SK-N-SH (cell line): Measurements from ENCODE around the gene HASPIN. TPM values are rescaled to one million over a fixed set of nuclear protein-coding genes. Genes with fewer than 3 reads are reported as not detected.

Source experiments
- CTCF ChIA-PET: fragments of 300-600, 350-600 bp; formaldehyde crosslinking; extraction: SDS; loops from one replicate; lab custom pipeline; 2021; lab: Yijun Ruan, JAX
- POLR2A ChIA-PET: fragments of 350-600 bp; sonication (Branson Sonifier 250); formaldehyde crosslinking; extraction: SDS; loops from one replicate; lab custom pipeline; 2020; ENCODE audit warnings: antibody characterized with exemption, inconsistent platforms; lab: Yijun Ruan, JAX
- DNase-seq: peaks from one replicate; pipeline ENCODE4 v3.0.0; 2012
- H2AFZ ChIP-seq: fragments of 200-600 bp; sonication (generic); 2 replicates; pipeline ENCODE4 v1.8.1; 2016; ENCODE audit warnings: antibody characterized with exemption, mild to moderate bottlenecking, low read depth
- H3F3A ChIP-seq: fragments of 200-600 bp; sonication (generic); replicated peaks from 2 replicates; pipeline ENCODE3; 2016; ENCODE audit warnings: antibody characterized with exemption, mild to moderate bottlenecking; ENCODE audit not compliant: insufficient read depth
- H3K27ac ChIP-seq, 2 experiments: fragments of 200-500 bp in 1 of 2; fragments of 200-600 bp in 1 of 2; sonication (Bioruptor generic) in 1 of 2; sonication (generic), shearing (Covaris generic) in 1 of 2; 2 replicates each; pipeline versions ENCODE4 v1.5.1 to v1.6.1; 2014 to 2016; ENCODE audit warnings: low read depth in 2 of 2, inconsistent platforms in 1 of 2, low read length in 1 of 2, mild to moderate bottlenecking in 1 of 2, mixed read lengths in 1 of 2
- H3K27me3 ChIP-seq: fragments of 200-600 bp; sonication (generic), shearing (Covaris generic); 2 replicates; pipeline ENCODE4 v1.6.1; 2016; ENCODE audit warnings: mixed run types; ENCODE audit not compliant: insufficient read depth
- H3K36me3 ChIP-seq, 2 experiments: fragments of 200-500 bp in 1 of 2; fragments of 200-600 bp in 1 of 2; sonication (Bioruptor generic) in 1 of 2; sonication (generic) in 1 of 2; replicated peaks in 1 of 2; 2 replicates each; pipeline versions ENCODE3 to v1.5.1; 2014 to 2016; ENCODE audit warnings: low read length in 1 of 2, mild to moderate bottlenecking in 1 of 2; ENCODE audit not compliant: insufficient read depth in 2 of 2, control insufficient read depth in 1 of 2
- H3K4me1 ChIP-seq, 2 experiments: fragments of 200-500 bp in 1 of 2; fragments of 200-600 bp in 1 of 2; sonication (Bioruptor generic) in 1 of 2; sonication (generic), shearing (Covaris generic) in 1 of 2; 2 replicates each; pipeline versions ENCODE4 v1.5.1 to v1.6.1; 2014 to 2016; ENCODE audit warnings: low read depth in 1 of 2, low read length in 1 of 2, mixed run types in 1 of 2; ENCODE audit not compliant: insufficient read depth in 2 of 2, control insufficient read depth in 1 of 2
- H3K4me2 ChIP-seq: fragments of 200-600 bp; sonication (generic), shearing (Covaris generic); 2 replicates; pipeline ENCODE4 v1.6.1; 2017; ENCODE audit warnings: mixed run types
- H3K4me3 ChIP-seq, 2 experiments: fragments of 200-500 bp in 1 of 2; fragments of 200-600 bp in 1 of 2; sonication (Bioruptor generic) in 1 of 2; sonication (generic), shearing (Covaris generic) in 1 of 2; 2 replicates each; pipeline versions ENCODE4 v1.5.1 to v1.8.1; 2014 to 2016; ENCODE audit warnings: low read depth in 2 of 2, inconsistent platforms in 1 of 2, low read length in 1 of 2, mild to moderate bottlenecking in 1 of 2, mixed read lengths in 1 of 2, moderate library complexity in 1 of 2
- H3K79me2 ChIP-seq: fragments of 200-600 bp; sonication (generic); 2 replicates; pipeline ENCODE4 v1.8.1; 2017; ENCODE audit warnings: mild to moderate bottlenecking; ENCODE audit not compliant: insufficient read depth
- H3K9ac ChIP-seq: fragments of 200-600 bp; sonication (generic); 2 replicates; pipeline ENCODE4 v1.6.1; 2017; ENCODE audit warnings: mixed run types
- H3K9me2 ChIP-seq: fragments of 200-600 bp; sonication (generic); 2 replicates; pipeline ENCODE4 v1.6.1; 2017; ENCODE audit warnings: mixed run types
- H3K9me3 ChIP-seq: fragments of 200-600 bp; sonication (generic); 2 replicates; pipeline ENCODE4 v1.6.1; 2017; ENCODE audit warnings: mixed run types, mild to moderate bottlenecking, moderate library complexity
- H4K20me1 ChIP-seq: fragments of 200-600 bp; sonication (generic); 2 replicates; pipeline ENCODE4 v1.6.1; 2017; ENCODE audit warnings: mild to moderate bottlenecking, mixed run types; ENCODE audit not compliant: insufficient read depth
- CHD2 ChIP-seq: fragments of 150-350 bp; IDR thresholded peaks from 2 replicates; pipeline ENCODE4 v1.6.1; 2018; ENCODE audit warnings: low read length; ENCODE audit not compliant: partially characterized antibody
- ELF1 ChIP-seq: IDR thresholded peaks from 2 replicates; pipeline ENCODE4 v1.4.0; 2012
- EP300 ChIP-seq, 2 experiments: IDR thresholded peaks; 2 replicates each; pipeline versions ENCODE4 v1.4.0 to v1.6.1; 2012; ENCODE audit warnings: borderline replicate concordance in 1 of 2, low read depth in 1 of 2, low read length in 1 of 2
- EZH2phosphoT487 ChIP-seq: fragments of 200-600 bp; sonication (generic); IDR thresholded peaks from 2 replicates; pipeline ENCODE4 v1.6.1; 2017; ENCODE audit warnings: low read depth, mixed run types, mild to moderate bottlenecking, antibody characterized with exemption, moderate library complexity, borderline replicate concordance
- FOXJ3 ChIP-seq: sonication (generic); formaldehyde crosslinking; IDR thresholded peaks from 2 replicates; pipeline ENCODE4 v1.5.1; 2020; ENCODE audit warnings: mild to moderate bottlenecking, missing genetic modification reagents
- FOXM1 ChIP-seq: IDR thresholded peaks from 2 replicates; pipeline ENCODE4 v1.4.0; 2012; ENCODE audit warnings: low read depth, mild to moderate bottlenecking
- GATA2 ChIP-seq: sonication (generic); formaldehyde crosslinking; IDR thresholded peaks from 2 replicates; pipeline ENCODE4 v1.5.0; 2020; ENCODE audit warnings: mild to moderate bottlenecking, missing genetic modification reagents
- MAX ChIP-seq: IDR thresholded peaks from 2 replicates; pipeline ENCODE4 v1.4.0; 2012; ENCODE audit warnings: low read depth
- NFIC ChIP-seq: IDR thresholded peaks from 2 replicates; pipeline ENCODE4 v1.4.0; 2012; ENCODE audit warnings: borderline replicate concordance
- NRF1 ChIP-seq: IDR thresholded peaks from 2 replicates; pipeline ENCODE4 v1.6.1; 2012; ENCODE audit warnings: low read depth, mild to moderate bottlenecking, low read length
- PBX3 ChIP-seq: IDR thresholded peaks from 2 replicates; pipeline ENCODE4; 2012
- POLR2AphosphoS5 ChIP-seq: IDR thresholded peaks from 2 replicates; pipeline ENCODE4 v1.6.1; 2012; ENCODE audit warnings: low read depth, low read length
- RAD21 ChIP-seq: IDR thresholded peaks from 2 replicates; pipeline ENCODE4 v1.6.1; 2012; ENCODE audit warnings: mild to moderate bottlenecking, low read length
- RXRA ChIP-seq: IDR thresholded peaks from 2 replicates; pipeline ENCODE4 v1.4.0; 2012; ENCODE audit warnings: low read depth, mild to moderate bottlenecking, borderline replicate concordance
- SMC3 ChIP-seq: IDR thresholded peaks from 2 replicates; pipeline ENCODE4 v1.6.1; 2012; ENCODE audit warnings: low read depth, low read length, improper control_type of control experiment
- TCF12 ChIP-seq: IDR thresholded peaks from 2 replicates; pipeline ENCODE4 v1.4.0; 2012
- TEAD4 ChIP-seq: IDR thresholded peaks from 2 replicates; pipeline ENCODE4 v1.4.0; 2012; ENCODE audit warnings: mild to moderate bottlenecking, borderline replicate concordance; ENCODE audit not compliant: insufficient read depth
- YY1 ChIP-seq: IDR thresholded peaks from 2 replicates; pipeline ENCODE4 v1.4.0; 2012; ENCODE audit warnings: low read depth, mild to moderate bottlenecking
- WGBS: methylation state at CpG from one replicate; pipeline ENCODE4 v1.1.6; 2017; ENCODE audit warnings: low lambda C conversion rate; 5-methylcytosine and 5-hydroxymethylcytosine counted together
- polyA plus RNA-seq, 3 experiments: library from polyadenylated mRNA; depleted of rRNA; stranded (reverse); fragments of >200 nt; gene quantifications; 2 replicates each; pipeline ENCODE4 v1.2.3, GENCODE V29; 2012
- TF ChIP-seq, protein P1 (sequence below): fragments of 150-350 bp; IDR thresholded peaks from 2 replicates; pipeline ENCODE4 v1.6.1; 2016; ENCODE audit warnings: mild to moderate bottlenecking, low read depth, low read length
- TF ChIP-seq, protein P2 (sequence below): IDR thresholded peaks from 2 replicates; pipeline ENCODE4 v1.6.1; 2012; ENCODE audit warnings: mild to moderate bottlenecking, low read depth, low read length, moderate library complexity

HASPIN gene
- polyA plus RNA-seq, 1 of the 3 experiments (the other 2 are of a cell fraction), result 1.4 TPM

DNA sequence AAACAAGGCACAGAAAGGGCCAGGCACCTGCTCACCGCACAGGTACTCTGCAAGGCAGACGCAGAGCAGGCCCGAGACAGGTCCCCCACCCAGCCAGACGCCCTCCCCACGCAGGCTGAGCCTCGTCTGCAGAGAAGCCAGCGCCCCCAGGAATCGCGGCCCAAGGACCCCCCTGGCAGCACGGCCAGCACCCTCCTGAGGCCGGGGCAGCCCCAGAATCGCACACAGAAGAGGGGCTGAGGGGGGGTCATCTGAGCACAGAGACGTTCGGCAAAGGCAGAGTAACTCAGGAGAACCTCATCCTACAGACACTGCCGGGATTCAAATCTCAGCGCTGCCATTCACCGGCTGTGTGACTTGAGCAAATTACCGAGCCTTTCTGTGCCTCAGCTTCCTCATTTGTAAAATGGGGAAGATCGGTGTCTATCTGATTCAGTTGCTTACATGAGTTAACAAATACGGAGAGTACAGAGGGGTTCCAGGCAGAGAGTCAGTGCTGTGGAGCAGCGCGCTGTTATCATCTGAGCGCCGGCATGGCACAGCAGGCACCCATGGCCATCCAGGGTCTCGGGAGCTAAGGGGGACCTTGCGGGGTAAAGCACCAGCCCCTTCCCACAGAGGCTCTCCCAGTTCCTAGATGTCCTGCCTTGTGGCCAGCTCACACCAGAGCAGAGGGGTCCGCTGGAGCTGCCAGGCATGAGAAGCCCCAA, 44.7 kb upstream of the HASPIN start:
- TF ChIP-seq TCF12 (no peak), POLR2AphosphoS5 (no peak), FOXM1 (no peak), CHD2 (no peak)
- no peak overlapping the region for H3K27ac ChIP-seq
- CTCF ChIA-PET, result interaction anchor here (1.0 kb wide), 1 partner anchor 44 kb away, joined by 3 read pairs; no protein-coding TSS in a partner anchor
- H3K9me2 ChIP-seq, result no peaks in the 10 kb centered on the region
- H3K79me2 ChIP-seq, result no peaks in the 10 kb centered on the region
- no peaks in the 10 kb centered on the region for H3K4me1 ChIP-seq
- no peaks in the 10 kb centered on the region for H3K27me3 ChIP-seq
- no peaks in the 10 kb centered on the region for H3K36me3 ChIP-seq
- no peak overlapping the region for H3K4me3 ChIP-seq
- no peaks in the 10 kb centered on the region for H4K20me1 ChIP-seq
- DNase-seq, result no peak
- H3K9me3 ChIP-seq, result no peaks in the 10 kb centered on the region
- 88% methylated on average over 20 of the region's 27 CpGs for WGBS
- H2AFZ ChIP-seq, result no peak overlapping the region
- no peaks in the 10 kb centered on the region for H3F3A ChIP-seq
- no peak overlapping the region for H3K4me2 ChIP-seq
- no peak overlapping the region for H3K9ac ChIP-seq
- POLR2A ChIA-PET, result no interaction called here

DNA sequence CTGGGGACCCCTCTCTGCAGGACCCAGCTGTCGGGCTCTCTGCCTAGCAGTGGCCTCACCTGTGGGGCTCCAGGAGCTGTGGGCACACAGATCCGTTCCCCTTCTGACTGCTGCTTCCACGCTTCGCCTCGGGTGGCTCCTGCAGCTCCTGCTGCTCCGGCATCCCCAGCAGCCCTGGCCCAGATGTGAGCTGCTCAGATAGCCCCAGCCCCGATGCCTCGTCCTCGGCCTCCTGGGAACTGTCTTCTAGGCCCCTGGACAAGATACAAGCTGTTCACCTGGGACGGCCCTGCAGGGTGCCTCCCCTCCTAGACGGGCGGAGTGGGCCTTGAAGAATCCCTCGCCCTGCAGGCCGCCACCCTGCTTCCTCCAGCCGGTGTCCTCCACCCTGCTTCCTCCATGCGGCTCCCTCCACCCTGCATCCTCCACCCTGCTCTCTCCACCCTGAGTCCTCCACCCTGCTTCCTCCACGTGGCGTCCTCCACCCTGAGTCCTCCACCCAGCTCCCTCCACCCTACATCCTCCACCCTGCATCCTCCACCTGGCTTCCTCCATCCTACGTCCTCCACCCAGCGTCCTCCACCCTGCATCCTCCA, 44.1 kb upstream of the HASPIN start:
- CTCF ChIA-PET, result no interaction called here

More for the DNA sequence above, 44.1 kb upstream of the HASPIN start:
- no peak overlapping the region for H2AFZ ChIP-seq
- H3K27me3 ChIP-seq, result no peaks in the 10 kb centered on the region
- H3K4me2 ChIP-seq, result no peak overlapping the region
- DNase-seq, result no peak
- no peaks in the 10 kb centered on the region for H4K20me1 ChIP-seq
- WGBS, result 79% methylated on average over 13 of the region's 20 CpGs
- TF ChIP-seq MAX (no peak), SMC3 (no peak), YY1 (no peak), TCF12 (no peak), GATA2 (CRISPR knock-in tag) (no peak), ELF1 (no peak), FOXM1 (no peak), CHD2 (no peak), NRF1 (no peak), NFIC (no peak), FOXJ3 (CRISPR knock-in tag) (no peak), RAD21 (no peak), PBX3 (no peak), EZH2phosphoT487 (no peak), RXRA (no peak), TEAD4 (no peak), EP300 (IDR thresholded peaks at IDR 0.05; ENCODE audit: borderline replicate concordance in 1 of 2, low read depth in 1 of 2, low read length in 1 of 2) (no peak)
- TF ChIP-seq, protein P1, sequence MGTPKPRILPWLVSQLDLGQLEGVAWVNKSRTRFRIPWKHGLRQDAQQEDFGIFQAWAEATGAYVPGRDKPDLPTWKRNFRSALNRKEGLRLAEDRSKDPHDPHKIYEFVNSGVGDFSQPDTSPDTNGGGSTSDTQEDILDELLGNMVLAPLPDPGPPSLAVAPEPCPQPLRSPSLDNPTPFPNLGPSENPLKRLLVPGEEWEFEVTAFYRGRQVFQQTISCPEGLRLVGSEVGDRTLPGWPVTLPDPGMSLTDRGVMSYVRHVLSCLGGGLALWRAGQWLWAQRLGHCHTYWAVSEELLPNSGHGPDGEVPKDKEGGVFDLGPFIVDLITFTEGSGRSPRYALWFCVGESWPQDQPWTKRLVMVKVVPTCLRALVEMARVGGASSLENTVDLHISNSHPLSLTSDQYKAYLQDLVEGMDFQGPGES, result no peak
- TF ChIP-seq, protein P2, sequence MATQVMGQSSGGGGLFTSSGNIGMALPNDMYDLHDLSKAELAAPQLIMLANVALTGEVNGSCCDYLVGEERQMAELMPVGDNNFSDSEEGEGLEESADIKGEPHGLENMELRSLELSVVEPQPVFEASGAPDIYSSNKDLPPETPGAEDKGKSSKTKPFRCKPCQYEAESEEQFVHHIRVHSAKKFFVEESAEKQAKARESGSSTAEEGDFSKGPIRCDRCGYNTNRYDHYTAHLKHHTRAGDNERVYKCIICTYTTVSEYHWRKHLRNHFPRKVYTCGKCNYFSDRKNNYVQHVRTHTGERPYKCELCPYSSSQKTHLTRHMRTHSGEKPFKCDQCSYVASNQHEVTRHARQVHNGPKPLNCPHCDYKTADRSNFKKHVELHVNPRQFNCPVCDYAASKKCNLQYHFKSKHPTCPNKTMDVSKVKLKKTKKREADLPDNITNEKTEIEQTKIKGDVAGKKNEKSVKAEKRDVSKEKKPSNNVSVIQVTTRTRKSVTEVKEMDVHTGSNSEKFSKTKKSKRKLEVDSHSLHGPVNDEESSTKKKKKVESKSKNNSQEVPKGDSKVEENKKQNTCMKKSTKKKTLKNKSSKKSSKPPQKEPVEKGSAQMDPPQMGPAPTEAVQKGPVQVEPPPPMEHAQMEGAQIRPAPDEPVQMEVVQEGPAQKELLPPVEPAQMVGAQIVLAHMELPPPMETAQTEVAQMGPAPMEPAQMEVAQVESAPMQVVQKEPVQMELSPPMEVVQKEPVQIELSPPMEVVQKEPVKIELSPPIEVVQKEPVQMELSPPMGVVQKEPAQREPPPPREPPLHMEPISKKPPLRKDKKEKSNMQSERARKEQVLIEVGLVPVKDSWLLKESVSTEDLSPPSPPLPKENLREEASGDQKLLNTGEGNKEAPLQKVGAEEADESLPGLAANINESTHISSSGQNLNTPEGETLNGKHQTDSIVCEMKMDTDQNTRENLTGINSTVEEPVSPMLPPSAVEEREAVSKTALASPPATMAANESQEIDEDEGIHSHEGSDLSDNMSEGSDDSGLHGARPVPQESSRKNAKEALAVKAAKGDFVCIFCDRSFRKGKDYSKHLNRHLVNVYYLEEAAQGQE, result no peak
- TF ChIP-seq, all 33 proteins: peak for 0
- Histone ChIP-seq H3K79me2 (no peaks in the 10 kb centered on the region), H3K9me2 (no peaks in the 10 kb centered on the region), H3K4me1 (no peaks in the 10 kb centered on the region), H3F3A (no peaks in the 10 kb centered on the region), H3K36me3 (no peaks in the 10 kb centered on the region), H3K9me3 (no peaks in the 10 kb centered on the region), H3K9ac (no peak overlapping the region), H3K4me3 (no peak overlapping the region), H3K27ac (no peak overlapping the region)
- POLR2A ChIA-PET, result interaction anchor here (0.6 kb wide), 1 partner anchor 480 kb away, joined by 4 read pairs; no protein-coding TSS in a partner anchor
